ENCODE data around the gene EGFL7.
"Not testable (repeated sequence)": the region's sequence is repeated elsewhere in the genome, so short reads cannot be mapped to it uniquely, and the experiment has no call there.

Gene EGFL7

GRCh38 chr9:136625101-136626065 lies 37.3 kb upstream of the EGFL7 start:
- DNase-seq: peak in 1 of 2 experiments; percentile 1

- DNase-seq: no peak
Measured at GRCh38 chr9:136626066-136626725, 36.5 kb upstream of the EGFL7 start.

GRCh38 chr9:136626740-136627642 lies 35.7 kb upstream of the EGFL7 start:
- no peak for DNase-seq

- no peak for DNase-seq
Measured at GRCh38 chr9:136627703-136628102, 35.0 kb upstream of the EGFL7 start.

GRCh38 chr9:136628268-136628667 lies 34.4 kb upstream of the EGFL7 start:
- no peak for DNase-seq

- no peak for DNase-seq
Measured at GRCh38 chr9:136629001-136629878, 33.5 kb upstream of the EGFL7 start.

GRCh38 chr9:136629879-136630661 lies 32.6 kb upstream of the EGFL7 start:
- DNase-seq: peak in 1 of 2 experiments; percentile 15

GRCh38 chr9:136630662-136630992 lies 32.1 kb upstream of the EGFL7 start:
- no peak for DNase-seq

- peak; percentile 61 to 64 for DNase-seq
Measured at GRCh38 chr9:136631038-136632000, 31.4 kb upstream of the EGFL7 start.

- DNase-seq: not testable (repeated sequence)
Measured at GRCh38 chr9:136632072-136632471, 30.6 kb upstream of the EGFL7 start.

- DNase-seq: not testable (repeated sequence)
Measured at GRCh38 chr9:136632491-136633106, 30.1 kb upstream of the EGFL7 start.

GRCh38 chr9:136634904-136635303 lies 27.8 kb upstream of the EGFL7 start:
- no peak for DNase-seq

GRCh38 chr9:136640171-136641111 lies 22.3 kb upstream of the EGFL7 start:
- no peak for DNase-seq

- DNase-seq: no peak
Measured at GRCh38 chr9:136642439-136642921, 20.2 kb upstream of the EGFL7 start.

GRCh38 chr9:136643596-136644342 lies 18.9 kb upstream of the EGFL7 start:
- no peak for DNase-seq

- DNase-seq: peak in 1 of 2 experiments; percentile 71
Measured at GRCh38 chr9:136644343-136644592, 18.4 kb upstream of the EGFL7 start.

- peak; percentile 17 to 57 for DNase-seq
Measured at GRCh38 chr9:136644593-136645351, 17.9 kb upstream of the EGFL7 start.

Measured in AML-193 (cell line).